ENCODE results near the gene POTEH.
"Not testable (repeated sequence)": the region's sequence is repeated elsewhere in the genome, so short reads cannot be mapped to it uniquely, and the experiment has no call there.

- TF ChIP-seq CTCF (conservative IDR thresholded peaks at IDR 0.05; ENCODE audit: low read depth in 2 of 2); CREB1 (CRISPR knock-in tag; IDR thresholded peaks at IDR 0.05; ENCODE audit: low read depth); POLR2AphosphoS5 (IDR thresholded peaks at IDR 0.05; ENCODE audit: low read depth); EZH2 (IDR thresholded peaks at IDR 0.05; ENCODE audit: low read depth, unreplicated experiment); EZH2phosphoT487 (IDR thresholded peaks at IDR 0.05; ENCODE audit: unreplicated experiment); ZNF462 (CRISPR knock-in tag; IDR thresholded peaks at IDR 0.05); ZNF331 (CRISPR knock-in tag; IDR thresholded peaks at IDR 0.05; ENCODE audit: low read depth); JUNB (IDR thresholded peaks at IDR 0.05; ENCODE audit: unreplicated experiment): not testable (repeated sequence)
- TF ChIP-seq, protein P1, sequence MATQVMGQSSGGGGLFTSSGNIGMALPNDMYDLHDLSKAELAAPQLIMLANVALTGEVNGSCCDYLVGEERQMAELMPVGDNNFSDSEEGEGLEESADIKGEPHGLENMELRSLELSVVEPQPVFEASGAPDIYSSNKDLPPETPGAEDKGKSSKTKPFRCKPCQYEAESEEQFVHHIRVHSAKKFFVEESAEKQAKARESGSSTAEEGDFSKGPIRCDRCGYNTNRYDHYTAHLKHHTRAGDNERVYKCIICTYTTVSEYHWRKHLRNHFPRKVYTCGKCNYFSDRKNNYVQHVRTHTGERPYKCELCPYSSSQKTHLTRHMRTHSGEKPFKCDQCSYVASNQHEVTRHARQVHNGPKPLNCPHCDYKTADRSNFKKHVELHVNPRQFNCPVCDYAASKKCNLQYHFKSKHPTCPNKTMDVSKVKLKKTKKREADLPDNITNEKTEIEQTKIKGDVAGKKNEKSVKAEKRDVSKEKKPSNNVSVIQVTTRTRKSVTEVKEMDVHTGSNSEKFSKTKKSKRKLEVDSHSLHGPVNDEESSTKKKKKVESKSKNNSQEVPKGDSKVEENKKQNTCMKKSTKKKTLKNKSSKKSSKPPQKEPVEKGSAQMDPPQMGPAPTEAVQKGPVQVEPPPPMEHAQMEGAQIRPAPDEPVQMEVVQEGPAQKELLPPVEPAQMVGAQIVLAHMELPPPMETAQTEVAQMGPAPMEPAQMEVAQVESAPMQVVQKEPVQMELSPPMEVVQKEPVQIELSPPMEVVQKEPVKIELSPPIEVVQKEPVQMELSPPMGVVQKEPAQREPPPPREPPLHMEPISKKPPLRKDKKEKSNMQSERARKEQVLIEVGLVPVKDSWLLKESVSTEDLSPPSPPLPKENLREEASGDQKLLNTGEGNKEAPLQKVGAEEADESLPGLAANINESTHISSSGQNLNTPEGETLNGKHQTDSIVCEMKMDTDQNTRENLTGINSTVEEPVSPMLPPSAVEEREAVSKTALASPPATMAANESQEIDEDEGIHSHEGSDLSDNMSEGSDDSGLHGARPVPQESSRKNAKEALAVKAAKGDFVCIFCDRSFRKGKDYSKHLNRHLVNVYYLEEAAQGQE (IDR thresholded peaks at IDR 0.05; ENCODE audit: unreplicated experiment): not testable (repeated sequence)
Observed at GRCh38 chr22:15761151-15761777, 71.4 kb downstream of the POTEH start.
